ENCODE data around the gene RASSF7. TPM values are rescaled to one million over a fixed set of nuclear protein-coding genes. Genes with fewer than 3 reads are reported as not detected.

Gene RASSF7
- total RNA-seq, 4 donors from 2014 or later, result 80.9 to 340 (median 172) TPM

DNA sequence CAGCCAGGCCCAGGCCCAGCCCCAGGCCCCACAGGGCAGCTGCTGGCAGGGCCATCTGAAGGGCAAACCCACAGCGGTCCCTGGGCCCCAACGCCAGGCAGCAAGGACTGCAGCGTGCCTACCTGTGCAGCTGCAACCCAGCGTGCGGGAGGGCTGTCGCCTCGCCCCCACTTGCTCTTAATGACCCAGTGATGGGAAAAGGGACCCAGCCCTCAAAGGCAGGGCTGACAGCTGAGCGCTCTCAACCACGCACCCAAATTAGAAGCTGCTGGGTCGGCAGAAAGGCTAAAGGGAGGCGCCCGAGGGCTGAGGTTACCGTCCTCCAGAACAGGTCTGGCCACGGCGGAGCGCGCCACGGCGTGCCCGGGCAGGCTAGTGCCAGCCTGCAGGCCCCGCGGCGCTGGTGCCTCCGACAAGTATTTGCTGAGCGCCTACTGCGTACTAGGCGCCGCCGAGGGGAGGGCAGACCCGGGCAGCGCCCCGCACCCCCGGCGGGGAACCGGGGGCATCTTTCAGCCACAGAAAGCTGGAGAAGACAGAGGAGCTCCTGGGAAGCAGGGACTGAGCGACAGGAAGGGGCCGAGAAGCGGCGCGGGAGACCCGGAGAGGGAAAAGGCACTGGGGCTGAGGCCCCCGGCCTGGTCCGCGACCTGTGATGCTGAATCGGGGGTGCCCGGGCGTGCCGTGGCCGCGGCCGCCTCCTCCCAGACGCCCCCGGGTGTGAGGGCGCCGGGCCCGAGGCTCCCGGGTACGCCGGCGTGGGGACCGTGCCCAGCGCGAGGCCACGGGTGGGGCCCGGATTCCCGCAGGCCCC, 26.2 kb upstream of the RASSF7 start:
- peak in 2 of 3 donors; percentile 59 to 71 for DNase-seq
- Histone ChIP-seq H3K4me3 (peak overlapping the region; percentile 56 to 93 (median 70)), H3K27ac (peak overlapping the region; percentile 64 to 98 (median 74)), H3K27me3 (no peaks in the 10 kb centered on the region), H3K9me3 (no peaks in the 10 kb centered on the region), H3K4me1 (peaks cover 0 to 33% (median 26%) of the 10 kb centered on the region in 4 donors), H3K36me3 (peaks cover 0 to 26% (median 0%) of the 10 kb centered on the region in 3 donors)
- TF ChIP-seq POLR2A (IDR thresholded peaks at IDR 0.05), result no peak
- TF ChIP-seq, protein P1, sequence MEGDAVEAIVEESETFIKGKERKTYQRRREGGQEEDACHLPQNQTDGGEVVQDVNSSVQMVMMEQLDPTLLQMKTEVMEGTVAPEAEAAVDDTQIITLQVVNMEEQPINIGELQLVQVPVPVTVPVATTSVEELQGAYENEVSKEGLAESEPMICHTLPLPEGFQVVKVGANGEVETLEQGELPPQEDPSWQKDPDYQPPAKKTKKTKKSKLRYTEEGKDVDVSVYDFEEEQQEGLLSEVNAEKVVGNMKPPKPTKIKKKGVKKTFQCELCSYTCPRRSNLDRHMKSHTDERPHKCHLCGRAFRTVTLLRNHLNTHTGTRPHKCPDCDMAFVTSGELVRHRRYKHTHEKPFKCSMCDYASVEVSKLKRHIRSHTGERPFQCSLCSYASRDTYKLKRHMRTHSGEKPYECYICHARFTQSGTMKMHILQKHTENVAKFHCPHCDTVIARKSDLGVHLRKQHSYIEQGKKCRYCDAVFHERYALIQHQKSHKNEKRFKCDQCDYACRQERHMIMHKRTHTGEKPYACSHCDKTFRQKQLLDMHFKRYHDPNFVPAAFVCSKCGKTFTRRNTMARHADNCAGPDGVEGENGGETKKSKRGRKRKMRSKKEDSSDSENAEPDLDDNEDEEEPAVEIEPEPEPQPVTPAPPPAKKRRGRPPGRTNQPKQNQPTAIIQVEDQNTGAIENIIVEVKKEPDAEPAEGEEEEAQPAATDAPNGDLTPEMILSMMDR (IDR thresholded peaks at IDR 0.05), result peak in 1 of 6 experiments; percentile 23

DNA sequence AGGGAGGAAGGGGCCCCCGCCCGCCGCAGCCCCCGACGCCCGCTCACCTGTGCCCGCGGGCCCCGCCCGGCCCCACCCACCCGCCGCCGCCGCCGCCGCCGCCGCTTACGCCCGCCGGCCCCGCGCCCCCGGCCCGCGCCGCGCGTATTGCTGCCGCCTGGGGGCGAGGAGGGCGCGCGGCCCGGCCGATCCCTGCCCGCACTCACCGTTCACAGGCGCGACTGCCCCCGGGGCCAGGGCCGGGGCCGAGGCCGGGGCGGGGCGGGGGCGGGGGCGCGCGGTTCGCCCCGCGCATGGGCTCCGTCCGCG, 25.6 kb upstream of the RASSF7 start:
- peaks cover 0 to 33% (median 26%) of the 10 kb centered on the region in 4 donors for H3K4me1 ChIP-seq
- no peaks in the 10 kb centered on the region for H3K27me3 ChIP-seq
- peak overlapping the region; percentile 56 to 93 (median 70) for H3K4me3 ChIP-seq
- DNase-seq, result no peak
- peaks cover 0 to 26% (median 0%) of the 10 kb centered on the region in 3 donors for H3K36me3 ChIP-seq
- TF ChIP-seq POLR2A (IDR thresholded peaks at IDR 0.05), result no peak
- TF ChIP-seq, protein P1 (IDR thresholded peaks at IDR 0.05), result peak in 1 of 6 experiments; percentile 15
- no peaks in the 10 kb centered on the region for H3K9me3 ChIP-seq
- H3K27ac ChIP-seq, result peak overlapping the region; percentile 64 to 98 (median 74)

- H3K27ac ChIP-seq, result peak within 1 kb of the TSS; percentile 81 to 98 (median 86)
- H3K4me3 ChIP-seq, result peak within 1 kb of the TSS; percentile 56 to 93 (median 70)
- H3K4me1 ChIP-seq, result peaks cover 0 to 33% (median 26%) of the 10 kb centered on the region in 4 donors
- DNase-seq, result peak; percentile 97
- no peaks in the 10 kb centered on the region for H3K27me3 ChIP-seq
- peaks cover 0 to 26% (median 0%) of the 10 kb centered on the region in 3 donors for H3K36me3 ChIP-seq
- H3K9me3 ChIP-seq, result no peaks in the 10 kb centered on the region
- TF ChIP-seq, protein P1 (IDR thresholded peaks at IDR 0.05), result peak in 1 of 6 experiments; percentile 2
- TF ChIP-seq POLR2A (IDR thresholded peaks at IDR 0.05), result peak; percentile 60 to 80
Measured at GRCh38 chr11:535519-536454, 25.0 kb upstream of the RASSF7 start, which contains the start of gene HRAS. TSS of gene HRAS (minus strand) at chr11:535576.

GRCh38 chr11:536841-537621, 23.7 kb upstream of the RASSF7 start, which contains the start of gene LRRC56:
TSS of gene LRRC56 (plus strand) at chr11:537527. CDS start at chr11:540685, 3,158 bp downstream.
- H3K4me3 ChIP-seq, result peak within 1 kb of the TSS; percentile 56 to 93 (median 70)
- peak in 1 of 2 donors; percentile 10 for TF ChIP-seq POLR2A (IDR thresholded peaks at IDR 0.05)
- TF ChIP-seq, protein P1 (IDR thresholded peaks at IDR 0.05), result peak in 1 of 6 experiments; percentile 5
- peaks cover 0 to 33% (median 26%) of the 10 kb centered on the region in 4 donors for H3K4me1 ChIP-seq
- H3K27me3 ChIP-seq, result no peaks in the 10 kb centered on the region
- DNase-seq, result peak; percentile 90 to 98 (median 98)
- H3K36me3 ChIP-seq, result peaks cover 0 to 16% (median 0%) of the 10 kb centered on the region in 3 donors
- H3K9me3 ChIP-seq, result no peaks in the 10 kb centered on the region
- peak within 1 kb of the TSS; percentile 44 to 98 (median 86) for H3K27ac ChIP-seq
